Duodenal mucosa (tissue), 2 donors: ENCODE data around the gene DPYD.

Experiments
- H3K27ac ChIP-seq: one replicate; pipeline ENCODE4 v1.7.0; 2013; ENCODE audit warnings: low read depth, low read length
- H3K27me3 ChIP-seq, 2 donors: one replicate each; pipeline ENCODE4 v1.7.0; 2013; ENCODE audit warnings: low read length in 2 of 2, control low read depth in 1 of 2; ENCODE audit not compliant: insufficient read depth in 2 of 2, control insufficient read depth in 1 of 2
- H3K36me3 ChIP-seq, 2 donors: one replicate each; pipeline ENCODE4 v1.7.0; 2013; ENCODE audit warnings: low read length in 2 of 2, control low read depth in 1 of 2; ENCODE audit not compliant: insufficient read depth in 2 of 2, control insufficient read depth in 1 of 2
- H3K4me1 ChIP-seq, 2 donors: one replicate each; pipeline ENCODE4 v1.7.0; 2013; ENCODE audit warnings: low read length in 2 of 2, control low read depth in 1 of 2; ENCODE audit not compliant: insufficient read depth in 2 of 2, control insufficient read depth in 1 of 2
- H3K4me3 ChIP-seq, 2 donors: one replicate each; pipeline ENCODE4 v1.7.0; 2013; ENCODE audit warnings: low read length in 2 of 2, low read depth in 1 of 2
- H3K9ac ChIP-seq, 2 donors: one replicate each; pipeline ENCODE4 v1.7.0; 2013; ENCODE audit warnings: low read length in 2 of 2, low read depth in 1 of 2
- H3K9me3 ChIP-seq, 2 donors: one replicate each; pipeline ENCODE4 v1.7.0; 2013; ENCODE audit warnings: low read length in 2 of 2, control low read depth in 1 of 2; ENCODE audit not compliant: control insufficient read depth in 1 of 2

Gene DPYD

DNA sequence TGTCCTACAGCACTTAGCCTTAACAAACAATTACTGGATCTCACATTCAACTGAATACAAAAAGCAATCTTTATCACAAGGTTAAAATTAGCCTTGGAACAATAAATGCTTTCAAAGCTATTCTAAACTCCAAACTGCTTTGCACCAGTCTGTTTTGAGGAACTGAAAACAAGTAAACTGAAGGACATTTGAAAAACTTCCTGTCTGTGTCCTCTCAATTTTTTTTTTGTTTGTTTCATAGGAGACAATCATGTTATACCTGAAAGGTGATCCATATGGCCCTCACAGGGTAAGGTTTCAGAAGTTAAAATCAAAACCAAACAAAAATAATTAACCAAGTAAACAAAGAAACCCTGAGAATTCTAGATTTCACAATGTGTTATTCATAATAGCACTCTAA is 459.1 kb downstream of the DPYD start:
- Histone ChIP-seq H3K9ac (no peak overlapping the region), H3K27ac (no peak overlapping the region)

GRCh38 chr1:97457446-97458089 is 463.3 kb downstream of the DPYD start:
- H3K36me3 ChIP-seq, result no peaks in the 10 kb centered on the region
- no peak overlapping the region for H3K27ac ChIP-seq
- H3K4me1 ChIP-seq, result no peaks in the 10 kb centered on the region
- H3K9ac ChIP-seq, result no peak overlapping the region
- H3K9me3 ChIP-seq, result no peaks in the 10 kb centered on the region
- no peak overlapping the region for H3K4me3 ChIP-seq
- H3K27me3 ChIP-seq, result no peaks in the 10 kb centered on the region

More for the DNA sequence above, 459.1 kb downstream of the DPYD start:
- Histone ChIP-seq H3K36me3 (no peaks in the 10 kb centered on the region), H3K4me1 (no peaks in the 10 kb centered on the region), H3K27me3 (no peaks in the 10 kb centered on the region), H3K9me3 (peaks cover 0 to 2% of the 10 kb centered on the region in 2 donors), H3K4me3 (no peak overlapping the region)

GRCh38 chr1:97451944-97452343 is 468.9 kb downstream of the DPYD start:
- no peak overlapping the region for H3K9ac ChIP-seq
- H3K4me1 ChIP-seq, result no peaks in the 10 kb centered on the region
- no peaks in the 10 kb centered on the region for H3K27me3 ChIP-seq
- no peaks in the 10 kb centered on the region for H3K36me3 ChIP-seq
- no peaks in the 10 kb centered on the region for H3K9me3 ChIP-seq
- no peak overlapping the region for H3K27ac ChIP-seq
- H3K4me3 ChIP-seq, result no peak overlapping the region

DNA sequence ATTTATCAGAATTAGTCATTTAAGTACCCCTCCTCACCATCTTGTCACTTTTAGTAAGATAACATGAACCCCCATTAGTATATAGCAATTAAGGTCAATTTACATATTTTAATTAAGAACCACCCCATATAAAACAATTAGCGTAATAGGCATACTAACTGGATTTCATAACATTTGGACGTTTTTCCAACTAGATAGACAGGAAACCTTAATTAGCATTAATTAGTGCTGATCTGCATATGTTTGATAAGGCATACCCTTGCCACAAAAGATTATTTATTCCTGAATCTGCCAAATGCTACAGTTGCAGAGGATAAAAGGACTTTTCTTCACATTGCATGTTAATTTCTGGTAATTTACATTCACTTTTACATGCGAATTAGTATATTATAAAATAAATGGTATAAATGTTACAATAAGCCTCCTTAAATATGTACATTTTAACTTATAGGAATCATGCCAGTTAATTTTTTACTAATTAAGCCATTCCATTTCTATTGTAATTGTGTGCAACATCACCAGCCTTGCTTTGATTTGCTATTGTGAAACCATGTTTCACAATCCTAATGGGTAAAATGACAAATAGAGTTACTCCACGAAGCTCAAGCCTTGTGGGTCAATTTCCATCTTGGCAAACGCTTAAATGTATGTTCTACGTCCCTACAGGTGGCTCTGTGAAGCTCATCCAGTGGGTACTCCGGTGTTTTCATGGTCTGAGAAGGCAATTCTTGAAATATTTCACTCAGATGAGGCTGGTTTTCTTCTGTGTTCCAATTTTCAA is 469.6 kb downstream of the DPYD start:
- no peaks in the 10 kb centered on the region for H3K36me3 ChIP-seq
- no peak overlapping the region for H3K4me3 ChIP-seq
- H3K4me1 ChIP-seq, result no peaks in the 10 kb centered on the region
- H3K9ac ChIP-seq, result no peak overlapping the region
- H3K9me3 ChIP-seq, result no peaks in the 10 kb centered on the region
- no peaks in the 10 kb centered on the region for H3K27me3 ChIP-seq
- no peak overlapping the region for H3K27ac ChIP-seq

- no peak overlapping the region for H3K27ac ChIP-seq
- no peaks in the 10 kb centered on the region for H3K36me3 ChIP-seq
- no peaks in the 10 kb centered on the region for H3K27me3 ChIP-seq
- no peaks in the 10 kb centered on the region for H3K9me3 ChIP-seq
- H3K4me1 ChIP-seq, result no peaks in the 10 kb centered on the region
- no peak overlapping the region for H3K9ac ChIP-seq
- no peak overlapping the region for H3K4me3 ChIP-seq
These were observed 478.9 kb downstream of the DPYD start for GRCh38 chr1:97441966-97442365.

- H3K4me3 ChIP-seq, result no peak overlapping the region
- no peaks in the 10 kb centered on the region for H3K4me1 ChIP-seq
- H3K9ac ChIP-seq, result no peak overlapping the region
- no peaks in the 10 kb centered on the region for H3K9me3 ChIP-seq
- H3K27me3 ChIP-seq, result no peaks in the 10 kb centered on the region
- H3K27ac ChIP-seq, result no peak overlapping the region
- H3K36me3 ChIP-seq, result no peaks in the 10 kb centered on the region
These were observed 487.0 kb downstream of the DPYD start for GRCh38 chr1:97433824-97434177.

DNA sequence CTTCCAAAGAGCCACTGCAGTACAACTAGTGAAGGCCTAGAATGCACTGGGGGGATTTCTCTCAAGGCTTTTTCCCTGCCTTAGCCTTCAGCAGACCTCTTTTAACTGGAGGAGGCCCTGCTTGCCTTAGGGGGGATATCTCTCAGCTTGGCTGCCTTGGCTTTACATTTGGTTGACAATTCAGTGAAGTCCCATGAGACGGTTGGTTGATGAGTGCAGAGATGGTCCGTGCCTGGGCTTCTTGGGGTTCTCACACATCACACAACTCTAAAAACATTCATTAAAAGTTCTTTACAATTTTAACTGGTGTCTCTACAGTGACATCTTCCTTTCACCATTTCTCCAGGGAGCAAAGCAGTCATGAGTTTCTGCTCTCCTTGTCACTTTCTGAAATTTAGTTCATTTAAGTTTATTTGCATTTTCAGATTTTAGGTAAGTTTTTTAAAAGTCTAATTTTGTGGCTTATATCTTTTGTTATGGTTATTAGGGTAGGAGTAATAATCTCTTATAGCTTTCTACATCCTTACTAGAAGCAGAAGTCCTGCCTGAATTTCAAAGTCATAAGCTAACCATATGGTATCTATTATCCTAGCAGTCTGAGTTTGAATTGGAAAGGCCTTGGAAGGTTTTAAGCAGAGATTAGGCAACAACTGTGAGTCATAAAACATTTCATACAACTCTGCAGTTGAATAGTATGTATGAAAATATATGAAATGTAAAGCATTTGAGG is 487.6 kb downstream of the DPYD start:
- Histone ChIP-seq H3K4me1 (no peaks in the 10 kb centered on the region), H3K9ac (no peak overlapping the region), H3K4me3 (no peak overlapping the region), H3K27me3 (no peaks in the 10 kb centered on the region), H3K36me3 (no peaks in the 10 kb centered on the region), H3K9me3 (no peaks in the 10 kb centered on the region), H3K27ac (no peak overlapping the region)

DNA sequence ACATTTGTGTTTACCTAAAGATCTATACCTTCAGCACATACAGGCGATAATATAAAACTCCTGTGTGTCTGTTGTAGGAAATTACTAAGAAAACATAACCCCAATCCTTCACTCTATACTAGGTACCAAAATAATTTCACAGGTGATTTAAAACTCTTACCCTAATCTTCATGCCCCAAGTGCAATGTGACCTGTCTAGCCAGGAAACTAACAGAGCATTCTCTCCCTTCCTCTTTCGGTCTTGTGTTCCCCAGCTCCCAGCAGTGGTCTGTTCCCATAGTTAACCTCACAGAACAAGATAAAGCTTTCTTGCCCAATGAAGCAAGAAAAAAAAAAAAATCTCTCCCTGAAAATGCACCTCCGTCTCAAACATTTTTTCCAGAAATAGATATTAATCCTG is 493.5 kb downstream of the DPYD start:
- Histone ChIP-seq H3K4me1 (no peaks in the 10 kb centered on the region), H3K27ac (no peak overlapping the region), H3K9me3 (no peaks in the 10 kb centered on the region), H3K4me3 (no peak overlapping the region), H3K36me3 (no peaks in the 10 kb centered on the region), H3K27me3 (no peaks in the 10 kb centered on the region), H3K9ac (no peak overlapping the region)

GRCh38 chr1:97424209-97424608 is 496.6 kb downstream of the DPYD start:
- Histone ChIP-seq H3K27ac (no peak overlapping the region), H3K9ac (no peak overlapping the region), H3K36me3 (no peaks in the 10 kb centered on the region), H3K4me1 (no peaks in the 10 kb centered on the region), H3K27me3 (no peaks in the 10 kb centered on the region), H3K9me3 (no peaks in the 10 kb centered on the region), H3K4me3 (no peak overlapping the region)

GRCh38 chr1:97423403-97423802 is 497.4 kb downstream of the DPYD start:
- H3K27ac ChIP-seq, result no peak overlapping the region
- H3K27me3 ChIP-seq, result no peaks in the 10 kb centered on the region
- no peaks in the 10 kb centered on the region for H3K9me3 ChIP-seq
- no peaks in the 10 kb centered on the region for H3K4me1 ChIP-seq
- no peak overlapping the region for H3K4me3 ChIP-seq
- H3K36me3 ChIP-seq, result no peaks in the 10 kb centered on the region
- H3K9ac ChIP-seq, result no peak overlapping the region
